Peyer's patch (tissue), 4 donors: ENCODE measurements around the gene PCNT.
"Not testable (repeated sequence)": the region's sequence is repeated elsewhere in the genome, so short reads cannot be mapped to it uniquely, and the experiment has no call there.

Experiments used
- CTCF ChIP-seq, 6 experiments: fragments of 450-650 bp in 4 of 6; fragments of 200-600 bp in 2 of 6; sonication (generic) in 1 of 6; IDR thresholded peaks; one replicate each; pipeline ENCODE4 v1.5.1; 2017 to 2019; ENCODE audit warnings: antibody characterized with exemption in 6 of 6, mild to moderate bottlenecking in 3 of 6, moderate library complexity in 1 of 6
- POLR2A ChIP-seq, 2 donors: fragments of 450-650 bp; IDR thresholded peaks; one replicate each; pipeline ENCODE4 v1.5.1; 2017; ENCODE audit warnings: antibody characterized with exemption in 2 of 2, mild to moderate bottlenecking in 2 of 2, moderate library complexity in 2 of 2

- TF ChIP-seq CTCF, POLR2A (IDR thresholded peaks at IDR 0.05): not testable (repeated sequence)
These were observed 141.2 kb downstream of the PCNT start for GRCh38 chr21:46465153-46465552.
